H1 (cell line): Measurements from ENCODE around the gene TMEM135.

Source experiments
- POLR2A ChIP-seq, 2 experiments: IDR thresholded peaks; 1 replicate in 1 of 2; 2 replicates in 1 of 2; pipeline ENCODE4 v1.6.1; 2011; ENCODE audit warnings: low read depth in 2 of 2, low read length in 2 of 2, mild to moderate bottlenecking in 2 of 2; ENCODE audit errors: control extremely low read depth in 1 of 2
- SIX5 ChIP-seq: IDR thresholded peaks from 2 replicates; pipeline ENCODE4 v1.6.1; 2011; ENCODE audit warnings: mild to moderate bottlenecking, low read depth, low read length
- TAF1 ChIP-seq: IDR thresholded peaks from 2 replicates; pipeline ENCODE4 v1.6.1; 2011; ENCODE audit warnings: mild to moderate bottlenecking, low read depth, low read length

DNA sequence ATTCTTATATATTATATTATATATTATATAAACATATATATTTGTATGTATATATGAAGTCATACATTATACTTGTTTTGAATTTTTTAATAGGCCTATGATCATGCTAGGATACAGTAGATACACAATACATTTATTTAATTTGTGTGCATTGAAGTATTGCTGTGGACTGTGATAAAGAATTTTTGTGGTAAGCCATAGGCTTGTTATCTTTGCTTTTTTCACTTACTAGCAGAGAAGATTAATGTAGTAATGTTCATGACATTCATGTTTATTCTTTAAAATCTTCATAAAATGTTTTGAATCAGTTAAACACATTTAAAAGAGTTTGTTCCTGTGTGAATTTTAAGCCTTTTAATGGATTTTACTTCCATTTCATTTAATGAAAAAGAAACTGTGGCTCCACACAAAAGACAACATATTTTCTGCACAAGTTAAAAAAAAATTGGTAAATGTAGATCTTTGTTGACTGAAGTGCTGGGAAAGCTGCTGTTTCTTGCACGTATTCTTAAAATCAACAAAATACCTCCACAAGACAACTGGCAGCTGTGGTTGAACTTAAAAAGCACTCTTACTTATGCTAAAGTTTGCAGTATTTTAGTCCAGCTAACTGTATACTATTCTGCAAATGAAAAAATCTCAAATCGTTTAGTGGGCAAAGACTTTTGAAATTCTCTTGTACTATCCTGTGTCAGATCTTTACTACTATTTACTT lies 156.2 kb downstream of the TMEM135 start:
- no peak for TF ChIP-seq SIX5
- no peak for TF ChIP-seq POLR2A (IDR thresholded peaks at IDR 0.05; ENCODE audit: control extremely low read depth in 1 of 2, low read depth in 2 of 2, low read length in 2 of 2)
- no peak for TF ChIP-seq TAF1
